NCI-H2196 (cell line): ENCODE data around the gene SFXN5.
"Not testable (repeated sequence)": the region's sequence is repeated elsewhere in the genome, so short reads cannot be mapped to it uniquely, and the experiment has no call there.

Experiments
- DNase-seq: peaks from one replicate; lab custom pipeline; 2025; ENCODE audit not compliant: unreplicated experiment; lab: John Stamatoyannopoulos, UW

Gene SFXN5

DNA sequence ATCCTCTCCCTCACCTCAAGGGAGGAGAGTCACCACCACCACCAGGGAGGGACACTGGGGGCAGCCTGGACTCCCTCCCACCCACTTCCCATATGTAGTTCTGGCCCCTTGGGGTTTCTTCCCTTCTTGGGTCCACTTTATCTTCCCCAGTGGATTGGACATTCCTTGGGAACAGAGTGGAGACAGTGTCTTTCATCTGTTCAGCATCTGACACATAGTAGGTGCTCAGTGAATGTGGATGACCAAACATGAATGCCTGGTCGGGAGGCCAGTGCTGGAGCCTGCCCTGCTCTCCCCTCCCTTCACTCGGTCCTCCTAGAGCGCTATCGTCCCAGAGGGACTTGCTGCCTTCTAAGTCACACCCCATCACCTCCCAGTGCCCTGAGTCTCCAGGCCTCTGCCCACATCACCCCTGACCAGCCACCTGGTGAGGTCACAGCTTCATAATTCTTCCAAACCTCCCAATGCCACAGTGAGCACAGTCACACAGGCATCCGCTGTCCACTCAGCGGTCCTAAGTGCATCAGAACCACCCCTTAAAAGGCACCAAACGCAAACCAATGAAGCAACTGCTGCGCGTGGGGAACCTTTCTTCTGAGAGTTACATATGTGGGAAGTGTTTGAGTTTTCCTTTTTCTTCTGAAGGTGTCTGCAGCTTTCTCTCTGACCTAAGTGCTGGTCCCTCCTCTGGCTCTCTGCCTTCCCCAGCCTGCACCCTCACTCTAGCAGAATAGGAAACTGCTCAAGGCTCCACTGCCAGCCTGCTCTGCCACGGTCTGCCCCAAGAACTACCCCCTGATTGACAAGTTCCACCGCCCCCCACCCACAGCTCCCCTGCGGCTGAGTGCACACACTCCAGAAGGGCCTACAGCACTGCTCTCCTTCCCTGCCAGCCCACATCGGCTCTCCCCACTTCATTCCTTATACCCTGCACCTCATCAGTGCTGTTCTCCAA lies 7.2 kb upstream of the SFXN5 start:
- no peak for DNase-seq

DNA sequence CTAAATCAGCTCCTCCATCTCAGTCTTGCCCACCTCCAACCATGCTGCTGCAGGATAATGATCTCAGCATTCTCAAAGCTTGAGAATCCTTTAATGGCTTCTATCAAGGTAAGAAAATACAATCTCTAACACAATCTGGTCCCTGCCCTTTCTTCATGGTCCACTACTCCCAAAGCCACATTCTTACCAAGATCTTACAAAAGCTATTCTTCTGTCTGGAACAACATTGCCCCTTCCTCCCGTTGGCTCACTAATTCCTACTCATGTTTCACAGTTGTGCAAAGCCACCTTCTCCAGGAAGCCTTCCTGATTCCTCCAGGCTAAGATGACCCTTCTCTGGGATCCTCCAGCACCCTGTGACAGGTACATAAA lies 5.9 kb upstream of the SFXN5 start:
- DNase-seq: no peak

DNA sequence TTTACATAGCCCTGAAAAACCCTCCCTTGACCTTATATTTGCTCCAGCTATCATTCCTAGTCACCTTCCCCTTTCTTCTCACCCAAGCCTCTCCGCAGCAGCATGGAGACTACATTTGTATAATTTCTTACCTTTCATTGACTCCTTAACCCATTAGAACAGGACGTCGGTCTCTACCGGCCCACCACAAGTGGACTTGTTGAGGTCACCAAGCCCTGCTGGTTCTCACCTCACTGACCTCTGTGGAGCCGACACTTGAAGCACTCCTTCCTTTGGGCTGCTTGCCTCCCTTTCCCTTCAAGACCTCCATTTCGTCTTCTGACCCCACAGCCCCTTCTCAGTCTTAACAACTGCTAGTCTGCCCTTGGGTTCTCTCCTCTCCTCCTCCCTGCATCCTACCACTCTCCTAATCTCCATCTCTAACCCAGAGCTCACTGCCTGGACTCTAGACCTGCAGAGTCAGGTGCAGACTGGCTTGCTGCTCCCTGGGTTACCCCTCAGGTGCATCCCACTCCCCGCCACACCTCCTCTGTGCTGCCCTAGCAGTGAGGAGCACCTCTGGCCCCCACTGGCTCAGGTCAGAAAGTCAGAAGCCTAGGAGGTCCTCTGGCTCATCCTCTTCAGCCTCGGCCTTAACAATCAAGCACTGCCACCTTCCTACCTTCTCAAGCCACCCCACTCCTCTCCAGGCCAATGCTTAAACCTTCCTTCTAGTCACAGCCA lies 5.3 kb upstream of the SFXN5 start:
- no peak for DNase-seq

DNA sequence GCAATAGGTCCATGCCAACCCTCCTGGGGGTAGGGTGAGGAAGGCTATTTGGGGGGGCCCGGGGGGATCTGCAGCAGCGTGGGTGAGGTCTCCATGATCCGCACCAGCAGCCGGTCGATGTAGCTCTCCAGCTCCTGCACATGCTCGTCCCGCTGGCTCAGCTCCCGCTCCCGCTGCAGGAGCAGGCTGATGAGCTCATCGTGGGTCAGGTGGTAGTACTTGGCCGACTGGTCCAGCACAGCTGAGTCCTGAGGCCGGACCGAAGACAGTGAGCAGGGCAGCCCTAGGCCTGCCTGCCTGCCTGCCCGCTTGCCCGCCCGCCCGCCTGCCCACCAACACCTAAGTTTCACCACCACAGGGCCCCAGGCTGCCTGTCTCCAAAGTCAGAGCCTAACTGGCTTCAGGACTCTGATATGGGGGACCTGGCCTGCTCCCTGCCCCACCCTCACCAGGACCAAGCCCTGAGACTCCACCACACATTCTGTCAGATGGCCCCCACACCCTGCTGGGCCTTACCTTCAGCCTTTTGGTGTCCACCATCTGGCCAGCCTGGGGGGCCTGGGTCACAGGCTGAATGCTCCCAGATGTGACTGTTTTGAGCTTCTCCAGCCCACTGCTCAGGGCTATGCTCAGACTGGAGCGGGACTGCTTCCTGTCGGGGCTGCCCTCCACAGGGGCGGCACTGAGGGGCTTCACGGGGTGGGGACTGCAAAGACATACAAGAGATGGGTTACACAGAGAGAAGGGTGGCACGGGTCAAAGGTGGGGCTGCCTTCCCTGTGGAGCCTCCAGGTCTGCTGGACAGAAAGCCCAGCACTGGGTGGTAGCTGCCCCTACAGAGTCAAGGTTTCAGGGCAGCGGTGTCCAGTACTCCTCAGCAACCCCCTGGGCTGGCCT lies 4.2 kb upstream of the SFXN5 start:
- no peak for DNase-seq

DNA sequence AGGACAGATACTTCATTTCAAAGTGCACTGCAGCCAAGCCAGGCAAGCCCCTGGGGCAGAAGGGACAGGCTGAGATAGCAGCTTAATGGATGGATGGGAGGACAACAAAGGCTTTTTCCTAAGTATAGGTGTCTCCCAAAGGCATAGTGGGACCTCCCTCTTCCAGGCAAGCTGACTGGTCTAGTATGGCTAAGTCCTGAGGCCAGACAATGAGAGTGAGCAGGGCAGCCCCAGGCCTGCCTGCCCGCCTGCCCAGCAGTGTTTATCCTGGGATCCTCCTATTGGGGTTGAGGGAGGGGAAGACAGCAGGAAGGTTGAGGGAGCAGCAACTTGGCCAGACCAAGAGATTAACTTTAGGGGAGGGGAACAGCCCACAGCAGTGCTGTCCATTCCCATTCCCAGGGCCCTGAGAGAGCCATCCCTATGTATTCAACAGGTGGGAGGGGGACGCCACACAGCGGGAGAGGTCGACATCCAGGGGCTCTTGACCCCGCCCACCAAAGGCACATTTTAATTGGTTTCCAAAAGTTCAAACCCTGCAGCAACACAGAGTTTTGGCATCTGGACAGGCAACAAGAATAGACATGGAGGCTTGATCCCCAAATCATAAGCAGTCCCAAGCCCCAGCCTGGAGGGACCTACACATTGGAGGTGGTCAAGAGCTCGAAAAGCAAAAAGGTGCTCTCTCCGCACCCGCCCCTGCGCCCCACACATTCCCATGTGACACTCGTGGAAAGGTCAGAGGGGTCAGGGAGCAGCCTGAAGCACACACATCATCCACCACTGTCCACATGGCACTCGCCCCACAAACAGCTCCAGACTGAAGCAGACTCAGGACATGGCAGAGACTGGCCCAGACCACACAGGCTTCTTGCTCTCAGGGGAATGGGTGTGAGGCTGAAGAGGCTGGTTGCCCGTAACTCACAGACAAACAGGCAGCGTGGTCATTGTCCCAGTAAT lies 2.9 kb upstream of the SFXN5 start:
- DNase-seq: no peak

DNA sequence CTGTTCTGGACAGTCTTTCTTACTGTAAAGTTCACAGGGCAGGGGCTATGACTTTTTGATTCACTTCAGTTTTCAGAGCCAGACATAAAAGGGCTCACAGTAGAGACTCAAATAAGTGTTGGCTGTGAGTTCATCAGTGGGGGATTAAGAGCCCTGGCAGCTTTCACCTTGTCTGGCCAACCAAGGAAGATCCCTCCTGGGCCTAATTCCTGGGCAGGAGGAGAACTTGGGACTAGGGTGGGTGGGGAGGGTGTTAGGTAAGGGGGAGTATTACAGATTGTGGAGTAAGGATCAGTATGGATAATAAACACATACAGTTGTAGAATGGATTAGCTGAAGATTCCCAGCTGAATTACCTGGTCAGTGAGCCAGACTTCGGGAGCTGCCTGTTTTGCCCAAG lies 904 bp upstream of the SFXN5 start:
- DNase-seq: no peak

DNA sequence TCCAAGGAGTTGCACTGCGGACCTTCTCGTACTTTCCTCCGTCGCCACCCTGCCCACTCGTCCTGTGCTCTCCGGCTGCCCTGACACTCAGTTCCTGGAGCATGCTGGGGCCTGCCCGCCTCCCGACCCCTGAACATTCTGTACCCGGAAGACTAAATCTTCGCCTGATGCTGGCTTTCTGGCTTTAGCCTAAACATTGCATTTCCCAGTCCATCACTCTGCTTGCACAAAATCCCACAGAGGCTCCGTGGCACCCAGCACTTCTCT lies 550 bp upstream of the SFXN5 start:
- DNase-seq: no peak

DNA sequence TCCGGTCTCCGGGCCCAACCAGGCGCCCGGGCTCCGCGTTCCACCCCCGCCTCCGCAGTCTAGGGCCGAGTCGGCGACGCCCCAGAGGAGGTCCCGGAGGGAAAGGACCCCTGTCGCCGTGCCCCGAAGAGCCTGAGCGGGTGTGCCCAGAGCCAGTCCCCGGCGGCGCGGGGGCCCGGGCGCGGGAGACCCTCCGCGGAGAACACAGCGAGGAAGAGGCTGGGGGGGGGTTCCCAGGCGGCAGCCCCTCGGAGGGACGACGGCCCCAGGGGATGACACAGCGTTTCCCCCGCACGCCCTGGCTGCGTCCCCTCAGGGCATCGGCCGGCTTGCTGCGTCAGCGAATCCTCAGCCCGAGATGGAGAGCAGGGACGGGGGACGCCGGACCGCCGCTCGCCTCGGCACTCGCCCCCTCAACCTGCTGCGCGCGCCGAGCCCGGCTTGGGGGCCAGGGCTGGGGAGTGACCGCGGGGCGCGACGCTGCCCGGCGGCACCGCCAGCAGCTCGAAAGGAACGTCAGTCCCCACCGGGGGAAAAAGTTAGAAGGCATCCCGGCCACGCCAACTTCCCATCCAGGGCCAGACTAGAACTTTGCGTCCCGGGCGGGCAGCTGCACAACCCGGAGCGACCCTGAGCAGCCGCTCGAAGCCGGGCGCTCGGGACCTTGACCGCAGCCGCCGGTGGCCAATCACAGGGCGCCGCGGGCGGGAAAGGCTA lies 711 bp downstream of the SFXN5 start:
- no peak for DNase-seq

DNA sequence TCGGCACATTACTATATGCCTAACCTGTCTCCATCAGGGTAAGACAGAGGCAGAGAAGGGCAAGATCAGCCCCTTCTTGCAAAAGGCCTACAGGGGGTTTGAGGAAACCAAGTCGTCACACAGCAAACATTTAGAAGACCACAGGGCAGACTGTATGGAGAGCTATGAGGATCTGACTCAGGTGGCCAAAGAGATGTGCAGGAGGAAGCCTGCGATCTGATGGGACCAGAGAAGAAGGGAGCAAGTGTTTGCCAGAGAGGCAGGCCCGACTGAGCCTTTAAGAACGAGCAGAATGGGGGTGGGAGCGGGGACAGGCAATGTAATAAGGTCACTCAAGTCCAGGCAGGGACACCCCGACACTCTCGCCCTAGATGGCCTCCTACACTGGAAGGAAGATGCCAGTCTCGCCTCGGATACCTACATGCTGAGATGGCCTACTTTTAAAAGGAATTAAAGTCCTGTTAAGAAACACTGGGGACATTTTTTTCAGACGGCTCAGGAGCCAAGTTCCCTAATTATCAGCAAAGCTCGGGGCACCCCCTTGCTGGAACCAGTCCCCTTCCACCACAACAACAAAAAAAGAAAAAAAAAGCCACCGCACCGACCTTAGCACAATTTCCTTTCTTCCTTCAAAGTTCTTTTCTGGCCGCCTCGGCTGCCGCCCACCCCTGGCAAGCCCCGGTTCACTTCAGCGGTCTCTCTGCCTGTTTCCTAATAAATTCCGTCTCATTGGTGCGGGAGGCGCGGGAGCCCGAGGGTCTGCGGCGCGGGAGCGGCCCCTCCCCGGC lies 1.5 kb downstream of the SFXN5 start:
- DNase-seq: no peak

DNA sequence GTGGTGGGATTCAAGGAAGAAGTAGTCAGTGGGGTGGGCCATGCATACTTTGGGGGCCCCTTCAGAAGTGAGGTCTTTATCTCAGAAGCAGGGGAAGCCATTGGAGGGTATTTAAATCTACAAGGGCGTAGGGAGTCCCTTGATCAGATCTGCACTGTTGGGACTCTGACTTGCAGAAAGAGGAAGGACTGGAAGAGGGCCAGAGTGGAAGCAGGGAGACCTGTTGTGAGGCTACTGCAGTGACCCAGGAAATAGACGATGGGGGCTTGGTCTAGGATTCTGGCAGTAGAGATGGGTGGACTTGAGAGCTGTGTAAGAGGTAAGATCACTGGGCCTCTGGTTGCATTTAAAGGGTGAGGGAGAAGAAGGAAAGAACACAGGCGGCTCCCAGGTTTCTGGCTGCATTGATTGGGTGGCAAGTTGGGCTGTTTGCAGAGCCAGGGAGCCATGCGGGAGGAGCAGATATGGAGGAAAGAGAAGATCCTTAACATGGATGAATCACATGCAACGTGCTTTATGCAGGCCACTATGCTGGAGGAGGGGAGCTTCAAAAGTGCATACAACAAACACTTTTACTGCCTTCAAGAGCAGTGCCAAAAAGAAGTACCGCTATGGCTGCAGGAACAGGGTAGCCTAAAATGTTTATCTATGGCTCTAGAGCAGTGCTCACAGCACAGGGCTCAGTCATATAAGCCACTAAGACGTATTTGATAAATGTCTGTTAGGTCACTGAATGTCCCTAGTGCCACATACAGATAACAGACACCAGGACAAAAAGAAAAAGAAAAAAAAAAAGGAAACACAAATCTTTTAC lies 2.3 kb downstream of the SFXN5 start:
- DNase-seq: no peak

DNA sequence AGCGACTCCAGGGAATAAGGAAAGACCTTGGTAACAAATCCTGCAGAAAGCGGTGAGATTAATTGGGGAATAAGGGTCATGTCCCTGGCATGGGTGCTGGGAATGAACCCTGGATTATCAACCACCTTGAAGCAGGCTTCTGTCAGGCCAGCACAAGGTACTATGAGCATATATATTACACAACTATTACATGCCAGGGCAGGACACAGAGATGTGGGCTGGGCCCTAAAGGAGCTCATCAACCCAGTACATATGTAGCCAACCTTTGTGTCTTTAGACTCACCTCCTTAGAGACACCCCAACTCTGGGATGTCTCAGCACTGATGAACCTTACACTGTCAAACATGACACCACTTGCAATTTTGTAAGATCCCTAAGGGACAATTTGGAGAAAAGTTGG lies 3.4 kb downstream of the SFXN5 start:
- no peak for DNase-seq

DNA sequence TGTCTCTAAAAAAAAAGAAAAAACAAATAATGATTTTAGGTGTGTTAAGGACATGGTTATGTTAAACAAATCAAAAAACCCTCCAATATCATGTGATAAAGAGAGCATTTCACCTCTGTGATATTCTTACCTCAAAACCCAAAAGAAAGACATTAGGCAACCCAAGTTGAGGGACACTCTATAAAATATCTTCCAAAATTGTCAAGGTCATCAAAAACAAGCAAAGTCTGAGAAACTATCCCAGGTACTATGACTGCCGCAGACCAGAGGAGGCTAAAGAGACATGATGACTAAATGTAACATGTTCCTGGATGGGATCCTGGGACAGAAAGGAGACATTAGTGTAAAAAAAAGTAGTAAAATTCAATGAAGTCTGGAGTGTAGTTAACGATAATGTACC lies 4.5 kb downstream of the SFXN5 start:
- no peak for DNase-seq

DNA sequence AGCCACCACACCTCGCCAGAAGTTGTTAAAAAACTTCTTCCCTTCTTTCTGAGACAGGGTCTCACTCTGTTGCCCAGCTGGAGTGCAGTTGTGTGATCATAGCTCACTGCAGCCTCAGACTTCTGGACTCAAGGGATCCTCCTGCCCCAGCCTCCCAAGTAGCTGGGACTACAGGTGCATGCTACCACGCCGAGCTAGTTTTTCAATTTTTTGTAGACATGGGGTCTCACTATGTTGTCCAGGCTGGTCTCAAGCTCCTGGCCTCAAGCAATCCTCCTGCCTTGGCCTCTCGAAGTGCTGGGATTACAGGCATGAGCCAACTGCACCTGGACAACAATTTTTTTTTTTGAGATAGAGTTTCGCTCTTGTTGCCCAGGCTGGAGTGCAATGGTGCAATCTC lies 6.4 kb downstream of the SFXN5 start:
- not testable (repeated sequence) for DNase-seq

DNA sequence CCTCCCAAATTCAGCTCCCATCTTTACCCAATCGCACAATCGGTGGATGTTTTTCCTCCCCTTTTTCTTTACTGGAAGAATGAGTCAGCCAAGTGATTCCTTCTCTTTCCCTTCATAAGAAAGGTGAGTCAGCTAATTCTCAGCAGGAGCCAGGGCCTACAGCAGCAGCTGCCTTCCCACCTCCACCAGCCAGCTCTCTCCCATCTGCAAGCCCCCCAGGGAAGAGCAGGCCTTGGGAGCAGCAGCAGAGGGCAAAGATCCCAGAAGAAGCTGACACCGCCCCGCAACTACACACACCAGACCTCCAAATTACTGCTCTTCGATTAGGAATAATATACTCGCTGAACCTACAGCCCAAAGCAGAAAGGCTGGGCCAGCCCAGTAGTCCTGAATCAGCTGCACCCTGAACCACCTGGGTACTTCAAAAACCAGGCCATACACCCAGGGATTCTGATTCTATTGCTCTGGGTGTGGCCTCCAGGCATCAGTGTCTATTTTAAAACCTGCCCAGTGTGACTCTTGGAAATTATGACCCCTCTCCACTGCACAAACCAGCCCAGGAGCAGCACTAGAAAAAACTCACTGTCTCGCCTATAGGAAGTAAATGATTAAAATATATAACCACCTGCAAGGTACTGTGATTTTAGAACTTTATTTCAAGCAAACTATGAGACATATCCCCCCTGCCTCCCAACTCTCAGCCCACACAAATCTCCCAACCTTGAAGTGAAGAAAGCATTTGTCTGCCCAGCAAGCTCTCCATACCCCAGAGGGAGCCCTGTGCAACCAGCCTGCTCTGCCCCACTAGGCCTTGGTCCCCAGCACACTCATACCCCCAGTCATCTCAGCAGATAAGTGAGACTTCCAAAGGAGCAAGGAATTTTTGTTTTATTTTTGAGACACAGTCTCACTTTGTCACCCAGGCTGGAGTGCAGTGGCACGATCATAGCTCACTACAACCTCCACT lies 7.3 kb downstream of the SFXN5 start:
- peak; percentile 3 for DNase-seq

DNA sequence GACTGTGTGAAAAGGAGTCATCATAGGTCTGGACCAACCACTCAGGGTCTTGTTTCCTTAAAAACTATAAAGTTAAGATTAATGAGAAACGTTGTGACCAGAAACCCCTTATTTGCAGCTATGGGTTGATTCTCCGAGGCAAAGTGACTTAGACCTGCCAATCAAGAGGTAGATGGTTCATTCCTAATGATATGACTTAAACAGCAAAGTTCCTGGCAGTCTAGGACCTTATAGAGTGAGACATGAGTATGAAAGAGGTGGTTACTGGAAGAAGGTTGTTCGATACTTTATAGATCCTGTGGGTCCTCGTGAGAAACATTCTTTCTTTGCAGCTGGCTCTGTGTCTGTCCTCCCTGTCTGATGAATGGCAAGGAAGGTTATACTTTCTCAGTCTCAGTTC lies 8.0 kb downstream of the SFXN5 start:
- DNase-seq: no peak

DNA sequence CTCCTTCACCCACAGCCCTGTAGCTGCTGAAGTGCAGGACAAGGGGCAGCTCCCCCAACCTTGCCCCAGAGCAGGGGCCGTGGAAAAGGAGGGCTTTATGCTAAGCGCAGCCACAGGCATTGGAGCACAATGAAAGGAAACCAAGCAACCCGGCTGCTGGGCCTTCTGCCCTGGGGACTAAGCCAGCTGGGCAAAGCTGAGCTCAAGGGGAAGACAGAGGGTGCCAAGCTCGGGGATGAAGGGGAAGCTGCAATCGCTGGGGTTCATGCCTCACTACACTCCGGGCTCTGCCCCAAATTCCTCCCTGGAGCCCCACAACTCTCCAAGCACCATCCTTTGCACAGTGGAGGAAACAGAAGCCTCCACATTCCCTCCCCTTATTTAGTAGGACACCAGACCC lies 12.4 kb downstream of the SFXN5 start:
- DNase-seq: no peak

DNA sequence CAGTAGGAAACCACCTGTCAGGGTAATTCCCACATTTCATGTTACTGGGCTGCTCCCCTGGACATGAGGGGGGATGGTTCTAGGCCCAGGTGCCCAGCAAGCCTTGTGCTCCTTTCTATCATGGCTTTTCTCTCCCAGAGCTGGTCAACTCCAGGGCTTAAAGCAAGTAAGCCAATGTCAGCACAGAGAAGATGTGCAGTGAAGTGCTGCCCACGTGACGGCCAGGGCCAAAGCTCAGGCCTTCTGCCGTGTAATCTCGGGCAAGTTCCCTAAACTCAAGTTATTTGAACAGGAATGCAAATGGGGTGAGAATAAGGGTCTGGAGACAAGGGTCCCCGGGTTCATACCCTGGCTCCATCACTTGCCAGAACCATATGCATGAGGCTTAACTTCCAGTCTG lies 16.5 kb downstream of the SFXN5 start:
- no peak for DNase-seq
